HG03045 (cell line): ENCODE measurements around the gene DLX4.

Experiments
- ATAC-seq: cut with Tn5 transposase; IDR thresholded peaks from one replicate; pipeline ENCODE4 v1.9.1; 2021; ENCODE audit warnings: mild to moderate bottlenecking, moderate library complexity; ENCODE audit not compliant: unreplicated experiment

Gene DLX4

GRCh38 chr17:49998836-49999511, 30.0 kb downstream of the DLX4 start:
- no peak for ATAC-seq

- ATAC-seq, result no peak
Observed at GRCh38 chr17:50003911-50004310, 34.9 kb downstream of the DLX4 start.

GRCh38 chr17:50009282-50009681, 40.3 kb downstream of the DLX4 start:
- ATAC-seq, result no peak

GRCh38 chr17:50013079-50013478, 44.1 kb downstream of the DLX4 start:
- no peak for ATAC-seq

- no peak for ATAC-seq
Observed at GRCh38 chr17:50014471-50015088, 45.6 kb downstream of the DLX4 start.

- no peak for ATAC-seq
Observed at GRCh38 chr17:50015146-50015545, 46.2 kb downstream of the DLX4 start.

- ATAC-seq, result no peak
Observed at GRCh38 chr17:50018909-50019308, 49.9 kb downstream of the DLX4 start.

GRCh38 chr17:50020841-50021599, 52.0 kb downstream of the DLX4 start:
- ATAC-seq, result no peak

- no peak for ATAC-seq
Observed at GRCh38 chr17:50021681-50022370, 52.8 kb downstream of the DLX4 start.

- ATAC-seq, result no peak
Observed at GRCh38 chr17:50022463-50023130, 53.6 kb downstream of the DLX4 start.

GRCh38 chr17:50023520-50023919, 54.5 kb downstream of the DLX4 start:
- no peak for ATAC-seq
